Measurements from ENCODE around the gene MSN.
"Not testable (repeated sequence)": the region's sequence is repeated elsewhere in the genome, so short reads cannot be mapped to it uniquely, and the experiment has no call there.

Gene MSN

GRCh38 chrX:65667503-65668376 is at the start of gene MSN:
TSS of gene MSN (plus strand) at chrX:65667654. CDS start at chrX:65667842, 188 bp downstream.
- no peak for DNase-seq (ENCODE audit: low spot score)

GRCh38 chrX:65620096-65620705 is 47.3 kb upstream of the MSN start:
- not testable (repeated sequence) for DNase-seq (ENCODE audit: low spot score)

- DNase-seq (ENCODE audit: low spot score), result no peak
These were observed 36.7 kb upstream of the MSN start for GRCh38 chrX:65630771-65631170.

- DNase-seq (ENCODE audit: low spot score), result no peak
These were observed 33.6 kb upstream of the MSN start for GRCh38 chrX:65633826-65634225.

GRCh38 chrX:65634732-65635131 is 32.7 kb upstream of the MSN start:
- DNase-seq (ENCODE audit: low spot score), result no peak

DNA sequence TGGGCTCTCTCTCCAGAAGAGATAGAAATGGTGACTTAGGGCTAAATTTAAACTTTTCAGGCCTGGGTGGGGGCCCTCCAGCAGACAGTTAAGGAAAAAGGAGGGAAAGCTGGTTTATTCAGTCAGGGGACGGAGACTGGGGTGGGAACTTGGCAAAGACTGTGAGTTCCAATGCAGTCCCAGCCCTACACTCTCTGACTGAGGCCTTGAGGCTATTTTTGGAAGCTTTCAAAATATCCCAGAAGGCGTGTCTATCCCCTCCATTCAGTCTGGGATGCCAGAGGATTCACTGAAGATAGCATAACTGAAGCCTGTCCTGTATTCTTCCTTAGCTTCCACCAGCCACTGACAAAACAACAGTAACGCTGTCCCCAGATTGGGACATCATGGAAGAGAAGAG is 32.1 kb upstream of the MSN start:
- no peak for DNase-seq (ENCODE audit: low spot score)

GRCh38 chrX:65635822-65636221 is 31.6 kb upstream of the MSN start:
- no peak for DNase-seq (ENCODE audit: low spot score)

DNA sequence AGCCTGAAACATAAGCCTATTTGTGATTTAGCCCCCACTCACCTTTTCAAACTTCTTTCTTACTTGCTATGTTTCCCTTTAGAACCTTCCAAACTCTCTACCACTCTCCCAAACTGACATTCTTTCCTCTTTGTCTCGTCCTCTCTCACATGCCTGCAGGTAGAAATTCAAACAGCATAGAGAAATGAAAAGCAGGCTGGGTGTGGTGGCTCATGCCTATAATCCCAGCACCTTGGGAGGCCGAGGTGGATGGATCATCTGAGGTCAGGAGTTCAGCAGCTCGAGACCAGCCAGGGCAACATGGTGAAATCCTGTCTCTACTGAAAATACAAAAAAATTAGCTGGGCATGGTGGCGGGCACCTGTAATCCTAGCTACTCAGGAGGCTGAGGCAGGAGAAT is 31.2 kb upstream of the MSN start:
- not testable (repeated sequence) for DNase-seq (ENCODE audit: low spot score)

GRCh38 chrX:65637335-65637734 is 30.1 kb upstream of the MSN start:
- DNase-seq (ENCODE audit: low spot score), result no peak

- no peak for DNase-seq (ENCODE audit: low spot score)
These were observed 24.5 kb upstream of the MSN start for GRCh38 chrX:65642914-65643491.

GRCh38 chrX:65643531-65644052 is 23.9 kb upstream of the MSN start:
- no peak for DNase-seq (ENCODE audit: low spot score)

GRCh38 chrX:65644621-65645289 is 22.7 kb upstream of the MSN start:
- DNase-seq (ENCODE audit: low spot score), result peak; percentile 50

- no peak for DNase-seq (ENCODE audit: low spot score)
These were observed 19.7 kb upstream of the MSN start for GRCh38 chrX:65647801-65648200.

DNA sequence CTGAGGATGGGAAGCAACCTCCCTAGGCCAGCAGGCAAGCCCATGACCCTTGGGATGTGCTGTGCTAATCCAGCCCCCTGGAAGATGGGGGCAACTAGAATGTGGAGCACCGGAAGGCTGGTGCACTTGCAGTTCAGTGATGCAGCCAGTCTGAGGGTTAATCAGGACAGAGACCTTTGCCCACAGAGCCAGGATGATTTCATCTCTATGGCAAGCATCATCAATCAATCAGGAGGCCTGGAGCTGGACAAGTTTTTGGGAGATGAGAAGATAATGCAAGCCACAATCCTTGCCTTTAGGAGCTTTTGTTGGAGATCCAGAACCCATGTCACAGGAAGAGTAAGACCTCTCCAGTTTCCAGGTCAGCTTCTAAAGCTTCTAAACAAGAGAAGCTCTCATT is 15.4 kb upstream of the MSN start:
- no peak for DNase-seq (ENCODE audit: low spot score)

DNA sequence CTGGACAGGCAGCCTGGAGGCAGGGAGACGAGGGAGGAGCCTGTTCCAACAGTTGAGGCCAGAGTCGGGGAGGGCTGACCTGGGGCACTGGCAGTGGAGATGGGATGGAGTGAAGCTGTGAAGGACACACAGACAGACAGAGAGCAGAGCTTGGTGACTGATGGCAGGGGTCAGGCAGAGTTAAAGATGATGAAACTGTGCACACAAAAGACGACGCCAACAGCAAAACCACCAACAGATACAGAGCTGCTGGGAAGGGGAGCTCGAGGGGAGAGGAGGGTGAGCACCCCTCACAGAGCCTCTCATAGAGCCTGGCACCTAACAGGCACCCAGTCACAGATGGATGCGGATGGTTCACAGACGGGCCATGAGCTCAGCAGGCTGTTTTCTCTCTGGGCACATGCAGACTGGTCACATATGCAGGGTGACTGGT is 10.4 kb upstream of the MSN start:
- DNase-seq (ENCODE audit: low spot score), result not testable (repeated sequence)

DNA sequence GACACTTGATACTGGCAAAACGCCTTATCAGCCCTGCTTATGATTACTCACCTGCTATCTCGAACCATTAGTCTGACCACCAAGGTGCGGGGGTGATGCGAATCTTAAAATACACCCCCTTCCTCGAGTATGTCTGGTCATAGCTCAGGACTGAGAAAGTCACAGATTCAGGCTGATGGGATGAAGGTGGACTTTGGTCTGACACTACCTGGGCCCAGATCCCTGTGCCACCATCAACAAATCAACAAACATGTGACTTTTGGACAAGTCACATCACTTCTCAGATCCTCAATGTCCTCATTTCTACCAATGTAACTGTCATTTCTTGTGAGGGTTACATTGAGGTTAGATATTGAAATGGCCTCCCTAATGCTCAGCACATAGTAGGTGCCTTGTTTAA is 9.8 kb upstream of the MSN start:
- no peak for DNase-seq (ENCODE audit: low spot score)

DNA sequence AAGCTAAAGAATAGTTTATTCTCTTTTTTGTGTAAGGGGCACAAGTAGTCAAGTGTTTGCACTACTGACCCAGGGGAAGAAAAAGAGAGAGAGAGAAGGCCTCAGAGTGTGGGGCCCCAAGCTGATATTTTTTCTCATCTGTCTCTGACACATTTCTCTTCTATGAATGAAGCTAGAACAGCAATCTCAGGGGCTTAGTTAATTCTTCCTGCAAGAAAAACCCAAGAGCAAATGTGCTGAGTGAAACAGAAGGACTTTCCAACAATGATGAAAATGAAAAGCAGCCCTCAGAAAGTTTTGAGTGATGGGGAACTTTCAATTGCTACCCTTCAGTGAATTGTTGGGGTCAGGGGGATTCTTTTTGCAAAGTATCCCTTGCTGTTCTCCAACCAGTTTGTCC is 9.2 kb upstream of the MSN start:
- DNase-seq (ENCODE audit: low spot score), result no peak

DNA sequence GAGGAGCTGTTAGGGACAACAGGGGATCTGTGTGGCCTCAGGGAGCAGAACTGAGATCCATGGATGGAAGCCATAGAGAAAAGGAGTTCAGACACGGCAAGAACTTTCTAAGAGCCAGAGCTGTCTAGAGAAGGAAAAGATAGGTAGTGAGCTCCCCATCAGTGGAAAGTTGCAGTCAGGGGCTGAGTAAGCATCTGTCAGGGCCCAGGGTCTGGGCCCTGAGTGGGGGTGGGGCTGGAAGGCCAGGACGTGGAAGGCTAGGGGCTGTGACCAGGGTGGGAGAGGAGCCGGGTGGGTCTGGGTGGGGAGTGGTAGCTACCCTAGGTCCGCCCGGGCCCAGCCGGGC is 324 bp upstream of the MSN start:
- DNase-seq (ENCODE audit: low spot score), result no peak

GRCh38 chrX:65668377-65669310 is 1.2 kb downstream of the MSN start:
- DNase-seq (ENCODE audit: low spot score), result no peak

DNA sequence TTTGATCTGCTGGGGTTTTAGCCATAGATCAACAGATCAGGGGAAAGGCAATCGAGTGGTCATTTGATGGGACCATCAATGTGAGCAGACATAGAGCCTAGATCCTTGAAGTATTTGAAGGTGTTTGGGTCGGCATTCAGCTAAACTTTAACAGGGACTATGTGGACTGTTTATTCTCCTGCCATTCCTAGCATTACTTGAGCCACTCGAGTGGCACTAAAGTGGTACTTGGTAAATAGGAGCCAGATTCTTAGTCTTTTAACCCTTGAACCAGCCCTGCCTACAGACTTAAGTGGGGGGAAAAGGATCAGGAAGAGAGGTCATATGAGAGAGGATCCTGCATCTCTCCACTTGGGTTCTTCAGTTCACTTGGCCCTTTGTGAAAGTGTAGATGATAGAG is 3.8 kb downstream of the MSN start:
- DNase-seq (ENCODE audit: low spot score), result no peak

GRCh38 chrX:65671966-65672365 is 4.5 kb downstream of the MSN start:
- no peak for DNase-seq (ENCODE audit: low spot score)

- DNase-seq (ENCODE audit: low spot score), result no peak
These were observed 6.4 kb downstream of the MSN start for GRCh38 chrX:65673857-65674203.
